Smooth muscle cell of the pulmonary artery (primary cell): Measurements from ENCODE around the gene MTHFD2L. TPM values are rescaled to one million over a fixed set of nuclear protein-coding genes. Genes with fewer than 3 reads are reported as not detected.

Source experiments
- total RNA-seq: library from RNA; depleted of rRNA; stranded (reverse); fragments of >200 nt; gene quantifications from 2 replicates; pipeline ENCODE4 v1.2.3, GENCODE V29; 2014

Gene MTHFD2L
- 12.7 and 21.2 TPM in 2 replicates for total RNA-seq

GRCh38 chr4:74157561-74158465 is at the start of gene MTHFD2L:
TSS of gene MTHFD2L (plus strand) at chr4:74158118. CDS start at chr4:74158139, 21 bp downstream.

GRCh38 chr4:74308215-74308614 is 150.3 kb downstream of the MTHFD2L start, which contains the start of gene EPGN:
TSS of gene EPGN (plus strand) at chr4:74308470. CDS start at chr4:74308534, 64 bp downstream.

Other genes starting within 250 kb of the MTHFD2L start
- not detected in 2 replicates for gene PF4, start 176.1 kb upstream of the MTHFD2L start, total RNA-seq
- gene PPBP, start 169.9 kb upstream of the MTHFD2L start, total RNA-seq = not detected in 2 replicates
- gene CXCL5, start 159.4 kb upstream of the MTHFD2L start, total RNA-seq = 0.59 and 1.7 TPM in 2 replicates
- gene CXCL3, start 119.4 kb upstream of the MTHFD2L start, total RNA-seq = 1.5 and 9.0 TPM in 2 replicates
- gene CXCL2, start 58.9 kb upstream of the MTHFD2L start, total RNA-seq = 1.6 and 14.1 TPM in 2 replicates
- 28.4 and 92.6 TPM in 2 replicates for gene EPGN, start 150.4 kb downstream of the MTHFD2L start, total RNA-seq
- 0.23 and 7.9 TPM in 2 replicates for gene EREG, start 207.0 kb downstream of the MTHFD2L start, total RNA-seq